HUDEP-2 (cell line): ENCODE measurements around the gene PASK.

Source experiments
- DNase-seq, 76 experiments: peaks; one replicate each; lab custom pipeline; 2025; ENCODE audit not compliant: unreplicated experiment in 76 of 76; lab: John Stamatoyannopoulos, UW

The PASK gene

DNA sequence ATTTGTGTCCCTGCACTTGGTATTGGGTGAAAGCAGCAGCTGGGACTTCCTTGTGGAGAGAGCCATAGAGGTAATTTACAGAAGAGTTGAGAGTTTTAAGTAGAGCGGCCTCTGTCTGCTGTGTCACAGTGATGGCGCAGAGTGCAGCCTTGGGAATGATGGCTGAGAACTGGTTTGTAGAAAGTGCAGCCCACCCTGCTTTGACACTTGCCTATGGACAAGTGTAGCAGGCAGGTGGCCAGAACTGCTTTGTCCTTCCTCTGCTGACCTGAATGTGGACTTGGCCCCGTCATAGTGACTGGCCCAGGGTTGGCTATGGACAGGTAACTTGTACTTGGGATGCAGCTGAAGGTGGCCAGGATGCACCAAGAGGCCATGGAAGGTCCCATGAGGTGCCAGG, 32.9 kb upstream of the PASK start:
- DNase-seq = no peak

DNA sequence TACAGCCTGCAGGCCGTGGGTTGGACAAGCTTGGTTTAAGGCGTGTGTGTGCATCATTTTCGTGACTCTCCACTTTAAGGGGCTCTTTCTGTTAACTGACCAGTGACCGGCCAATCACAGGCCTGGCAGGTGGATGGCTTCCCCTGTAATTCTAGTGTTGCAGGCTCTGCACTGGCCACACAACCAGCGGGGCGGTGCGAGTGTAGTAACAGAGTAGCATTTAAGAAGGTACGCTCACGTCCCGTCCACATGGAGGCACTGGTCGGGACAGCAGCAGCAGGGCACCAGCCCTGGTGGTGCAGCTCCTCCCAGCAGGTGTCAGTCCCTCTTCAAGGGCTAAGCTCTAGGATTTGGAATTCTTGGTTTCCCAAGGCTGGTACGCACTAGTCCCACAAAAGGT, 31.2 kb upstream of the PASK start:
- DNase-seq = no peak

DNA sequence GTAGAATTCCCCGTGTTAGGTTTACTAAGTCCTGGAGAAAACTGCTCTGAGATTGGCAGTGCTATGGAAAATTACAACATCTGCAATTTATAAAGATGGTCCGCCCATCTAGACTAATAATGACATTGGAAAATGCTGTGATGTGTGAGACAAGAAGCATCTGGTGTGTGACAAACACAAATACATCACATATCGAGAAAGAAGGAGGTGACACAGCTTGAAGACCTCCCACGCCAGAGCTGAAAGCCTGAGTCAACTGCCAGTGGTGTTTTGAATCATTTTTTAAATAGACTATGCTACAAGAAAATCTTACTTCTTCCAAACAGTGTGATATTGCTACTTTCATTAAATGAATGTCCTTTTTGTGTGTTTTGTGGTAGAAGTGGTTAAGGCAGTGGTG, 30.6 kb upstream of the PASK start:
- DNase-seq = no peak

DNA sequence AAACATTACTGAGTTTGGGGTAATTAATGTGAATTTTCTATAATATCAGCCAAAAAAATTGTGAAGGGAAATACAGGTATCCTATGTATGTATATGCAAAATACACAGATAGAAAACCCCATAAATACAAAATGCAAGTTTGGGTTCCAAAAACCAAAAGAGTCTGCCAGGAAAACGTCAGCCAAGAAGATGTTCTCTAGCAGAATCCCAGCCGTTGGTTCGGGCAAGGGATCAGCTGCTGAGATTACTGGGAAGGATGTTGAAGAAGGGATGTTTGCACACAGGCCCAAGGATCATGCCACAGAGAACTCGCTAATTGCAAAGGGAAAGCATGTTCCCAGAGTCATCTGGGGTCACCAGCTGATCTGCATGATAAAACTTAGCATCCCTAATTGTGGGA, 29.7 kb upstream of the PASK start:
- no peak for DNase-seq

DNA sequence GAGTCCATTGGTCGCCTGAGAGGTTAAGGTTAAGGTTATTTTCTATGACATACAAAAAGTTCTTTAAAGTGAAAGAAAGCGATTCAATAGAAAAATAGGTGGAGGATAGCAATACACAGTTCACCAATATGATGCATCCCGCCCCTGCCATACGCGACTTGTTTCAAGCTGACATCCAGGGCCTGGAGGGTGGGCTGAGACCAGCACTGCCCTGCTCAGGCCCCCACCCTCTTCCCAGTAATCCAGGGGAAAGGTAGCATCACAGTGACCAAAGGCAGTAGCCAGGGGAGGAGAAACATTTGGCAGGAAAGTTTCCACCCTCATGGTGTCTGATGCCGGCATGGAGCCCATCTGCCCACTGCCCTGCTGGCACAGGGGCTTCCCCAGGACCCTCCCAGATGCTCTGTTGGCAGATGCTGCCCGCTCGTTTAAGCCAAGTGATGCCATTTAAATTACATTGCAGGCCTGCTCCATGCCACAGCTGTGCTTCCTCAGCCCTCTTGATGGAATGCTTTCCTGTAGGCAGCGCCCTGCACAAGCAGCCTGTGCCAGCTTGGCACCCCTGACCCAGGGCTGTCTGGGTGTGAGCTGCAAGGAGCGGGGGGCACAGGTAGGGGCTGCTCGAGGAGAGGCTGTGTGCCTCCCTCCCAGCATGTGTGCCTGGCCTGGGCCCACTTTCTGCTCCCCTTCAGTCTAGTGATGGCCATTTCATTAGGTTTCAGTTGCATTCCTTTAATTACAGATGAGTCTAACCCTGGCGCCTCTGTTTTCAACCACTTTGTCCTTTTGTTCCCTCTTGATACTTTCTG, 28.5 kb upstream of the PASK start:
- no peak for DNase-seq

DNA sequence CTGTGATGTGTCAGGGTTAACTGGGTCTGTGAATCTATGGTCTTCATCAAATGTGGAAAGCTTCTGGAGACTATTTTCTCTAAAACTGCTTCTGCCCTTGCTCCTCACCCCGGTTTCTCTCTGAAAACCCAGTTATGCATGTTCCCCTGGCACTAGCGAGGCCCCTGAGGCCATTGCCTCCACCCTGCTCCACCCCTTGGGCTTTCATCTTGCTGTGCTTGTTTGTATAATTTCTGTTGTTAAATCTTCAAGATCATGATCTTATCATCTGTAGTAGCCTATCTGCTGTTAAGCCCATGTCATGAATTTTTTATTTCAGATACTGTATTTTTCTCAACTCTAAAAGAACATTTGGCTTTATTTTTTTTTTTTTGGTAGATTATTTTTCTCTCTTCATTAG, 24.3 kb upstream of the PASK start:
- peak in 1 of 76 experiments; percentile 9 for DNase-seq

DNA sequence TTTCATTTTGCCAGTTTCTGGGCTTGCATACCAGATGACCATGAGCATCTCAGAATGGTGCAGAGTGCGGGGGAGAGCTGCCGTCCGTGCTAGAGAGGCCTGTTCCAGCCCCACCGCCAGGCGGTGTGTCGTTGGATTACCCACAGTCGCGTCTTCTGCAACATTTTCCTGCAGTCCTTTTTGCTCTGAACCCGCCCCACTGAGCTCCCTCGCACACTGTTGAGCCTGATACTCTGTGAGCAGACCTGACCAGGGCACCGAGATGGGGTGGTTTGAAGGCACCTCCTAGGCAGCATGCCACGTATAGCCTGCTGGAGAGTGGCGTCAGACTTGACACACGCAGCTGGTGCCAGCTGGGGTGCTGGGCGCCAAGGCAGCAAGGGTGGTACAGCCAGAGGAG, 19.1 kb upstream of the PASK start:
- DNase-seq = no peak

DNA sequence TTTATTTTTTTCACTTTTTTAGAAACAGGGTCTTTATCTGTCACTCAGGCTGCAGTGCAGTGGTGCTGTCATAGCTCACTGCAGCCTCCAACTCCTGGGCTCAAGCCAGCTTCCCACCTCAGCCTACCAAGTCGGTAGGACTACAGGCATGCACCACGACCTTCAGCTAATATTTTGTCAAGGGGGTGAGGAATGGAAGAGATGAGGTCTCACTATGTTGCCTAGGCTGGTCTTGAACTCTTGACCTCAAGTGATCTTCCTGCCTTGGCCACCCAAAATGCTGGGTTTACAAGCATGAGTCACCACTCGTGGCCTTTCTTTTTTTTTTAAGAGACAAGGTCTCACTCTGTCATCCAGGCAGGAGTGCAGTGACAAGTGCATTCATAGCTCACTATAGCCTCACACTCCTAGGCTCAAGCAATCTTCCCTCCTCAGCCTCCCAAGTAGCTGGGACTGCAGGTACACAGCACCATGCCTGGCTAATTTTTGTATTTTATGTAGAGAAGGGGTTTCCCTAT, 14.4 kb upstream of the PASK start:
- no peak for DNase-seq

DNA sequence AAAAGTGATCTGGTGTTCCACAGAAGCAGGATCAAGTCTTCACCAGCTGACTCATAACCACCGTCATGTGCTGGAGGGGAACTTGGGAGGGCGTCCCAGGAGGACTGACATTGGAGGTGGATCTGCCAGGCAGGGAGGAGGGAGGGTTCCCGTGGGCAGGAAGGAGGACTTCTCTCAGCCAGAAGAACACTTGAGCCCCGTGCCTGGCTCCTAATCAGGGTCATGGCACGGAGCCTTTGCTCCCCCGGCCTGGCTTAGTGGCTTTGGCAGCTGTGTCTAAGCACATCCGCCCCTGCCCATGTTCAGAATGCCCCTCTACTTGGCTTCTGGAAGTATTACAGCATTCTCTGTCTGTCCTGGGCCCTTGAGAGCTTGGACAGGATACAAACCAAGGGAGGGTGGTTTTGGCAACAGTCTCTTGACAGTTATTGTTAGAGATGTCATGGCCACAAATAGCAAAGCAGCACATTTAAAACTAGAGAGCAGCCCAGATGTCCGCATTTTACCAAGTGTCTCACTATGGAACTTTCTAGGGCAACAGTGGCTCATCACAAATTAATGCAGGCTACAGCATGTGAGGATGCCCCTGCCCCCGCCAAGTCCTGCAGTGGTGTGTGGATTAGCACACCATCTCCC, 12.5 kb upstream of the PASK start:
- DNase-seq = no peak

DNA sequence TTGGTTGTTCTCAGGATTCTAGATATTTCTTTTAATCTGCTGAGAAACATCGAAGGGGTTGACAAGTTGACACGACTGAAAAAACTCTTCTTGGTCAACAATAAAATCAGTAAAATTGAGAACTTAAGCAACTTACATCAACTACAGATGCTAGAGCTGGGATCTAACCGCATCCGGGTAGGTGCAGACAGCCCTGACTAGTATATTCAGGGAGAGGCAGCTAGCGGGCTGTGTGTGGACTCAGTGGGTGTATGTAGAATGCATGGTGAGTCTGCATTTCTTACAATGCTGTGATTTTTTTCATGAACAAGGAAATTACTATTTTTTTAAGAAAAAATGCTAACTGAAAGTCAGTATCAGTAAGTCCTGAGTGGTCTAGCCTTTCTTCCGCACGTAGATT, 11.0 kb upstream of the PASK start:
- no peak for DNase-seq

DNA sequence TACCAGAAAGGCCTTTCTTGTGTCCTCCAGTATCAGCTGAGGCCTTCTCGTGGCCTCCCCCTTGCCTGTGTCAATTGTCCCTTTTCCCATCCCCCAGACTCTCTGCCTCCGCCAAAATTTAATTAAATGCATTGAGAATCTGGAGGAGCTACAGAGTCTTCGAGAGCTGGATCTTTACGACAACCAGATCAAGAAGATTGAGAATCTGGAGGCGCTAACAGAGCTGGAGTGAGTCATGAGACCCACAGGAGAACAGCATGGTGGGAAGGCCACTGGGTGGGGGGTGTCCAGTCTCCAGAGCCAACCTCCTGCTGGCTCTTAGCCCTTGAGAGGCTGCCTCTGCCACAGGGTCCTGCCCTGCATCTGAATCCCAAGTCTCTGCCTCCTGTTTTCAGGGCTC, 9.8 kb upstream of the PASK start:
- no peak for DNase-seq

DNA sequence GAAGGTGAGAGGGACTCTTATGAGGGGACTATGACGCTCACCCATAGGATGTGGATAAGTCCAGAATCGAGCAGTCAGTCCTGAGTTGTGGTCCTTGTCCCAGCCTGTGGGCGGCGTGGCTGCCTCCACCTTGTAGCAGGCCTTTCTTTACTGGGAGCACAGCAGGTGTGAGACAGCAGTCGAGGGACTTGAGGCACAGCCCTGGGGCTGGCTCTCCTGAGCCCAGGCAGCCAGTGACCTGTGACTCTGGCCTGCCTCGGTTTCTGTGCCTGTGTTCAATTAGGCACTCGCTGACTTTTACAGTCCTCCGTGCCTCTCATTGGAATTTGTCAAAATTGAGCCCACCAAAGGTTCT, 9.3 kb upstream of the PASK start:
- no peak for DNase-seq

DNA sequence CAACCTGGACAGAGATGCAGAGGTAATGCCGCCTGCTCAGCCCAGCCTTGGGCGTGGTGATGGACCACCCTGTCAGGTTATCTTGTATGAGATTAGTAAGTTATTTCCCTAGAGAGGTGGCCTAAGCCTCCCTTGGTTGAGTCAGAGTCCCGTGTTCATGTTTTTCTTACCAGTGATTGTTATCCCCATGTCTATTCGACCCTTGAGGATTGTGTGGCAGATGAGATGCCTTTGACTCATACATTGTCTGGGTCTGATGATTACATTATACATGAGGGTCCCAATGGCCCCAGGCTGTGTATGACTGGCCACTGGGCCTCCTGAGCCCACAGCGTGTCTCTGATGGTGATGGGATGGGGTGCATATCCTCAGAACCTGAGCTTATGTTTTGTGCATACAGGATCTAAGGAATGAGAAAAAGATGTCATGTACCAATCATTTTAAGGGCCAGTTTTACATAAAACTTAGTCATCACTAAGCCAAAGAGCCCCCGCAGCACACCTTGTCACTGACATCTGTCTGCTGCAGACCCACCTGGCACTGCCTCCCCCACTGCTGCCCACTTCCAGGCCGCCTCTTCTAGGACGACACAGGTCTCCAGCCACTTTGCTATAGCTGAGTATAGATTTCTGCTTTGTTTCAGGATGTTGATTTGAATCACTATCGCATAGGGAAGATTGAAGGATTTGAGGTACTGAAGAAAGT, 8.7 kb upstream of the PASK start:
- DNase-seq = no peak

DNA sequence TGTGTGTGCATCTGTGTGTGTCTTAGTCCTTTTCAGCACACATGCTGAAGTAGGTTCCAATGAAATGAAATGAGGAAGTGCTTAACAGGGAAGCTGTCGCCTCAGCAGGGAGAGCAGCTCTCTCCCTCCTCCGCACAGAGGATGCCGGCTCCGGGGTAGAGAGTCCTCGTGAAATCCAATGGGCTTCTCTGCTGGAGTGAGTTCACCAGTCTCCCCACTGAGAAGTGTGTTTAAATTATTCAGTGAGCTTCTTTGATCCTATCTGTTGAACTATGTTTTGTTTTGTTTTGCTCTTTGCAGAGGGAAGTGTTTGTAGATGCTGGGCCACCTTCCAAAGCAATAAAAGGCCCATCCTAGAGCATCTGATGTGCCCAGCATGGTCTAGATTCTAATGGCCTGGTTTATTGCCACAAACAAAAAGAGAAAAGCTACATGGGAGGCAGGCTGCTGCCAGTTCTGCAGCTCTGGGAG, 7.7 kb upstream of the PASK start:
- no peak for DNase-seq

DNA sequence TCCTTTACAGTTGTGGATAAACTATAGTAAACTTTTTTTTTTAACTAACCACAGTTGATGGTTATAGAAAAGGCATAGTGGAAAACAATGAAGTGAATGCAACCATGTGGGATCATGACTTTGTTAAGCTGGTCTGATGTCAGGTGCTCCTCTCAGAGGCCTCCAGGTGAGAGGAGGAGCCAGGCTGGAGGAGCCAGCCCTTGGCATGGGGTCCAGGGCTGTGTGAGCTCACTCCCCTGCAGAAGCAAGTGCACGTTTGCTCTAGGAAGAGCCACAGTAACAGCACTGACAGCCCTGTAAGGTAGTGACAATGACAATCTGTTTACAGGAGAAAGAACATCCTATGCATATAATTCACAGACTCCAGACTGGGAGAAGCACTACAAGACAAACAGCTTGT, 6.7 kb upstream of the PASK start:
- DNase-seq = no peak

DNA sequence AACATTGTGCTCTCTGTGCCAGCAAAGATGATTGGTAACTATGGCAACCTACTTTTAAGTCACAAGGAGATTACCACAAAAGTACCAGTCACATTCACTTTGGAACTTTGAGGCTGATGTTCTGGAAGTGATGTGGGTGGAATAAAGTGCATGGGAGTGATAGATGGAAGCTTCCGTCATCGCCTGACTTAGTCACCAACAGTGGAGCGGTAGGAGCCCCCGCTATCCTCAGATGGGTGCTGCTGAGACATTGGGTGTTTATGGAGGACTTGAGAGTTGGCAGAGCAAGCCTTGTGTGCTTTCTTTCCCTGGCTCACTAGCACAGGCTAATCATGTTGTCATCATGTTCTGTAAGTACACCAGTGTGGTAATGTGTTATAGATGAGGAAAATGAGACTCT, 5.6 kb upstream of the PASK start:
- DNase-seq = no peak

DNA sequence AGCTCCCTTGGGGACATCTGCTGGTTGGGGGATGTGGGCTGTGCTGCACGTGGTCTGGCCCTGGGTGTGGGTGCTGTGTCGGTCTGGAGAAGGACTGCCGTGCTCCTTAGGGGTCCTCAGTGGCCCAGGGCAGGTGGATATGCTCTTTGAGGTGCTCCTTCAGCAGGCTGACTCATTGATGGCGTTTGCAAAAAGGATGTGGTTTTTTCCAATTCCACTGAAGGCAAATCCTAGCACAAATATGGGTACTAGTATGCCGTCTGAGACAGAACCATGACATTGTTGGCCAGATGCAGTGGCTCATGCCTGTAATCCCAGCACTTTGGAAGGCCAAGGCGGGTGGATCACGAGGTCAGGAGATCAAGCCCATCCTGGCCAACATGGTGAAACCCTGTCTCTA, 4.3 kb upstream of the PASK start:
- no peak for DNase-seq

DNA sequence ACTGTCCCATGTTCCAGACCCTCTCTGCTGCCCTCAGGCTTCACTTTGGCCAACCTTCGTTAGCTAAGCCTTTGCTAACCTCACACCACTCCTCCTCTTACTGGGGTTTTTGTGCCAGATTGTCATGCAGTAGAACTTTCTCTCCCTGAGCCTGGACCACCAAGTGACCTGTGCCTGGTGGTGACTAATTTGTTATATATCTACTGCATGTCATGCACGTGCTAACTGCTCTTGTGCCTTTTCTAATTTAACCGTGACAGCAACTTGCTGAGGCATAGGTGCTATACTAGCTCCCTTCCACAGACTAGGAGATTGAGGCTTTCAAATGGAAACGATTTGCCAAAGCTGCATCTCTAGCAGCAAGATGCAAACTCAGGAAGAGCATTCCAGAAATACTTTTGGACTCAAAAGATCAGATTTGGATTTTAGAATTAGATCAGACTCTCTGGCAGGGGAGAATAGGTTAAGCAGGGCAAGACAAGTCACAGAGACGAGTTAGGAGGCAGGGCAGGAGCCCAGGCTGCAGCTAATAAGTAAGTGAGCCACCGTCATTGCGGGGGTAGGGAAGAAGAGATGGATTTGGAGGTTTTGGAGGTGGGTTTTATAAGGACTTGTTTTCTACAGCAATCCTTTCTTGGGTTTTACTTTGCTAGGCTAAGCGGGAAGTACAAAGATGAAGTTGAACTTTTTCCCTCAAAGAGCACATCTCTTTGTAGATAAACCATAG, 2.8 kb upstream of the PASK start:
- DNase-seq = no peak

DNA sequence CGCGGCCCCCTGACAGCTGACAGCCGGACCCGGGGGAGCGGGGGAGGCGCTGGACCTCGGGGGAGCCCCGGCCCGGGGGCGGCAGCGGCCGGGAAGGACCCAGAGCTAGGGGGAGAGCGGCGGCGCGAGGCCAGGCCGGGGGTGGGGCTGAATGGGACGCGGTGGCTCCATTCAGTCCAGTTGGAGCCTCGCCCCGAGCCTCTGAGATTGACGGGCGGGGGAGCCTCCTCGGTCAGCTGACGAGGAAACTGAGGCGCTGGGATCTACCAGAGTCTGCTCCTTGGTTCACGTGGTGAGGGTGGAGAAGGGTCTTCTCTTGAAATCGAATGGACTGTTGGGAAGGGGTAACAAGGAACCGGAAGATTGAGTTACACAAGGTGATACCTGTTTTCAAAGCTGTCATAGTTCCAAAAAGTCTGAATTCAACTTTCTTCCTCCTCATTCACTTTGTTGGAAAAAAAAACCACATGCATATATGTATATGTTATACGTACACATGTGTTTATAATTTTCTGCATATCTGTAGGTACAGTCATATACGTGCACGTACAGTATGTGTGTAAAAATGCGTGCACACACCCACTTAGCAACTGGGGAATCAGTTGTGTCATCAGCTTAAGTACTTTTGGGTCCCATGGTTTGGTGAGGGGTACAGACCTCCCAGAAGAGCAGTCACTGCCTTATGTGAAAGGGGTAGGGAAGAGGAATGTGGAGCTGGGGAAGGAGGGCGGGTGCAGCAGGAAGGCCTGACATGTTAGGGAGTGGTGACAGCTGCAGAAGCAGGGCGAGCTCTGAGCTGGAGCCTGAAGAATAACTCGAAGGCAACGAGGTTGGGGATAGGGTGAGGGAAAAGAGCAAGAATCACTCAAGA, 1.6 kb upstream of the PASK start:
- peak in 3 of 76 experiments; percentile 13 to 32 (median 30) for DNase-seq
